ENCODE results near the gene BOLA2B. TPM values are rescaled to one million over a fixed set of nuclear protein-coding genes. Genes with fewer than 3 reads are reported as not detected.
"Not testable (repeated sequence)": the region's sequence is repeated elsewhere in the genome, so short reads cannot be mapped to it uniquely, and the experiment has no call there.

BOLA2B gene
- total RNA-seq, 1 donor from 2014 or later: 48.7 TPM

- intact Hi-C loops (cut with DNase I): no loop called here
- ATAC-seq (ENCODE audit: poor library complexity) (peak; percentile 44), DNase-seq (peak; percentile 82)
Measured at GRCh38 chr16:30185683-30186421, 7.6 kb downstream of the BOLA2B start.

GRCh38 chr16:30184891-30185682 lies 8.4 kb downstream of the BOLA2B start:
- DNase-seq (peak; percentile 43), ATAC-seq (ENCODE audit: poor library complexity) (peak; percentile 1)
- intact Hi-C loops (cut with DNase I): no loop called here

- intact Hi-C loops (cut with DNase I): no loop called here
- ATAC-seq (ENCODE audit: poor library complexity) (no peak), DNase-seq (peak; percentile 64)
Measured at GRCh38 chr16:30184096-30184890, 9.2 kb downstream of the BOLA2B start.

DNA sequence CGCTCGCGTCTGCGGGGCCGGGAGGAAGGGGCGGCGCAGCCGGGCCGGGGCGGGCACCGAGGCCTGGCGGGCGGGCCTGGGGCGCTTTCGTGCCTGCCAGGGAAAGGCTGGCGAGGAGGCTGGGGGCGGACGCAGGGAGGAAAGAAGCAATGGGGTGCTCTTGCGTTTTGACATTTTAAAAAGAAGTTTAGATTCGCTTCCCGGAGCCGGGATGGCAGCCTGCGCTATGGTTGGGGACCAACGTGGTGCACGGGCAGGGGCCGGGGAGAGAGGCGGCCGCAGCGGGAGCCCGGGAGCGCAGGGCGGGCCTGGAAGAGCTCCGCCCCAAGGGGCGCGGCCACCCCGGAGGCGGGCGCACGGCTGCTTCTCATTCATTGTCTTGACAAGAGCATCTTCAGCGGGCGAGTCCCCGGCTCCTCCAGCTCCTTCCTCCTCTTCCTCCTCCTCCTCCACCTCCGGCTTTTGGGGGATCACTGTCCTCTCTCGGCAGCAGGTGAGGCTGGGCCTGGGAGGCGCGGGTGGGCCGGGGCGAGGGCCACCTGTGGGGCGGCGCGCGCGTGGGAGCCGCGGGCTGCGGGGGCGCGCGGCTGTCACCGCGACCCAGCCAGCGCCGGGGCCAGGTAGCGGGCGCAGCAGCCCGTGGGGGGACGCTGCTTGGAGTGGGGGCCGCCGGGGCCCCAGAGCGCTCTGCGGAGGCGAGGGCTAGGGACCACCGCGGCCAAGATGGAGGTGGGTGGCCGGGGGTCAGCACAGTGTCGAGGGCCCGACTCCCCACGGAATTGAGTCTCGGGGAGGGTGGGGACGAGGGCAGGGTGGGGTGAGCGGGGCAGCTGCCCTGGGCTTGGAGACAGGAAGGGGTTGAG lies 10.0 kb downstream of the BOLA2B start, which contains the start of gene CORO1A:
CORO1A (plus strand) TSS at position 370 of the 863 bp plus-strand sequence. CDS start 1,608 bp downstream, outside the sequence.
- intact Hi-C loops (cut with DNase I): no loop called here
- DNase-seq: peak; percentile 94
- ATAC-seq (ENCODE audit: poor library complexity): peak; percentile 90

DNA sequence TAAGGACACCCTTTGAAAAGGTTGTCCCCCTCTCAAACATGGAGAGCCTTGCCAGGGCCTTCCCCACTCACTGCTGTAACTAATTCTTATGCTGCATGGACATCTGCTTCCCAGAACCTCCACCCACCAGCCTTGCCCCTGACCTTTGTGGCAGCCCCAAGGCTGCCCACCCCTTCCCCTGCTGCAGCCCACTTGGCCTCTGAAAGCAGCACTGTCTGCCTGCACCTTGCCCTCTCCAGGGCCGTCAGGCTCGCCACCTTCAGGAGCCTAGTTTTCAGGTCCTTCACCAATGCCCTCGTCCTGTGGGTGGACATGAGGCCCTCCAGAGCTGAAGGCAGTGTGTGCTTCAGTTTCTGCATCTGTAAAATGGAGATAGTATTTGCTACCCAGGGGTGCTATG lies 12.7 kb downstream of the BOLA2B start:
- no peak for DNase-seq
- intact Hi-C loops (cut with DNase I): no loop called here
- no peak for ATAC-seq (ENCODE audit: poor library complexity)

DNA sequence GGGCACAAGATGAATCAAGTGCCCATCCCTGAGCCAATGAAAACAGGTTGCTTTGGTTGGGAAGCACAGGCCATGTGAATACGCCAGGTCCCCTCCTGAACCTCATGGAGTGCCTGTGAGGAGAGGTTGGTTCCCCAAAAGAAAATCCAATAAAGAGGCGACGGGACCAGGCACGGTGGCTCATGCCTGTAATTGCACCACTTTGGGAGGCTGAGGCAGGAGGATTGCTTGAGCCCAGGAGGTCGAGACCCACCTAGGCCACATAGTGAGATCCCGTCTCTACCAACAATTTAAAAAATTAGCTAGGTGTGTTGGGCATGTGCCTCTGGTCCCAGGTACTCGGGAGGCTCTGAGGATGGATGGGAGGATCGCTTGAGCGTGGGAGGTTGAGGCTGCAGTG lies 13.5 kb downstream of the BOLA2B start:
- intact Hi-C loops (cut with DNase I): no loop called here
- no peak for ATAC-seq (ENCODE audit: poor library complexity)
- DNase-seq: no peak

- intact Hi-C loops (cut with DNase I): no loop called here
- DNase-seq: no peak
- ATAC-seq (ENCODE audit: poor library complexity): no peak
Measured at GRCh38 chr16:30179195-30179594, 14.3 kb downstream of the BOLA2B start.

GRCh38 chr16:30176876-30177275 lies 16.6 kb downstream of the BOLA2B start:
- ATAC-seq (ENCODE audit: poor library complexity); intact Hi-C loops (cut with DNase I): not testable (repeated sequence)
- peak; percentile 57 for DNase-seq

DNA sequence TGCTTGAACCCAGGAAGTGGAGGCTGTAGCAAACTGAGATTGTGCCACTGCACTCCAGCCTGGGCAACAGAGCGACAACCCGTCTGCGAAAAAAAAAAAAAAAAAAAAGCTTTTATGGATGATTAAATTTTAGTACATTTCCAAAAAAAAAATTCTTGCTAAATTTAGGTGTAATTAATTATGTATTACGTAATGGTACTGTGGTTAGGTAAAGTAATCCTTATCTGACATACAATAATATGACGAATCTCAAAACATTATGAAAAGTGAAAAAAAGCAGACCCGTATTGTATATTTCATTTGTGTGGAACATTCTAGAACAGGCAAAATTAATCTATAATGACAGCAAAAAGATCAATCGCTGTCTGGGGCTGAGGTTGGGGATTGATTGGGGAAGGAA lies 20.4 kb downstream of the BOLA2B start:
- intact Hi-C loops (cut with DNase I): no loop called here
- ATAC-seq (ENCODE audit: poor library complexity) (no peak), DNase-seq (no peak)

GRCh38 chr16:30170145-30170544 lies 23.3 kb downstream of the BOLA2B start:
- intact Hi-C loops (cut with DNase I): not testable (repeated sequence)

DNA sequence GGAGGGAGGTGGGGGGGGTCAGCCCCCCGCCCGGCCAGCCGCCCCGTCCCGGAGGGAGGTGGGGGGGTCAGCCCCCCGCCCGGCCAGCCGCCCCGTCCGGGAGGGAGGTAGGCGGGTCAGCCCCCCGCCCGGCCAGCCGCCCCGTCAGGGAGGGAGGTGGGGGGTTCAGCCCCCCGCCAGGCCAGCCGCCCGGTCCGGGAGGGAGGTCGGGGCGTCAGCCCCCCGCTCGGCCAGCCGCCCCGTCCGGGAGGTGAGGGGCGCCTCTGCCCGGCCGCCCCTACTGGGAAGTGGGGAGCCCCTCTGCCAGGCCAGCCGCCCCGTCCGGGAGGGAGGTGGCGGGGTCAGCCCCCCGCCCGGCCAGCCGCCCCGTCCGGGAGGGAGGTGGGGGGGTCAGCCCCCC lies 24.1 kb downstream of the BOLA2B start:
- intact Hi-C loops (cut with DNase I); DNase-seq; ATAC-seq (ENCODE audit: poor library complexity): not testable (repeated sequence)

More at GRCh38 chr16:30170145-30170544, 23.3 kb downstream of the BOLA2B start:
- not testable (repeated sequence) for ATAC-seq (ENCODE audit: poor library complexity); DNase-seq

GRCh38 chr16:30168746-30169145 lies 24.7 kb downstream of the BOLA2B start:
- intact Hi-C loops (cut with DNase I); ATAC-seq (ENCODE audit: poor library complexity); DNase-seq: not testable (repeated sequence)

- DNase-seq (no peak), ATAC-seq (ENCODE audit: poor library complexity) (peak; percentile 41)
- intact Hi-C loops (cut with DNase I): no loop called here
Measured at GRCh38 chr16:30166202-30166902, 27.1 kb downstream of the BOLA2B start.

DNA sequence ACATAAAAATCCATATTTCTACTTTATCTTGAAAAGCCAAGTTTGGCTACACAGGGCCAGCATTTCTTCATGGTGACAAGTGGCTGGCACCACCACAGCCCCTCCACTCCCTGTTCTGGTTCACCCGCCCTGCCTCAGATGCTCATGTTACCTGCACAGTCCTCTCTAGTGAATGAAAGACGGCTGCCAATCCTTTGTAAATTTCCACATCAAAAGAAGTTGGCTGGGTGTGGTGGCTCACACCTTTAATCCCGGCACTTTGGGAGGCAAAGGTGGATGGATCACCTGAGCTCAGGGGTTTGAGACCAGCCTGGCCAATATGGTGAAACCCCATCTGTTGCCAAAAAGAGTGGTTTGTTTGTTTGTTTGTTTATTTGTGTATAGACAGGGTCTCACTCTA lies 29.9 kb downstream of the BOLA2B start:
- intact Hi-C loops (cut with DNase I): no loop called here
- DNase-seq: no peak
- no peak for ATAC-seq (ENCODE audit: poor library complexity)

- intact Hi-C loops (cut with DNase I): no loop called here
- ATAC-seq (ENCODE audit: poor library complexity) (no peak), DNase-seq (no peak)
Measured at GRCh38 chr16:30157214-30157613, 36.3 kb downstream of the BOLA2B start.

GRCh38 chr16:30155188-30155587 lies 38.3 kb downstream of the BOLA2B start:
- ATAC-seq (ENCODE audit: poor library complexity) (no peak), DNase-seq (no peak)
- intact Hi-C loops (cut with DNase I): no loop called here

- ATAC-seq (ENCODE audit: poor library complexity) (no peak), DNase-seq (no peak)
- intact Hi-C loops (cut with DNase I): no loop called here
Measured at GRCh38 chr16:30152517-30152916, 40.9 kb downstream of the BOLA2B start.

DNA sequence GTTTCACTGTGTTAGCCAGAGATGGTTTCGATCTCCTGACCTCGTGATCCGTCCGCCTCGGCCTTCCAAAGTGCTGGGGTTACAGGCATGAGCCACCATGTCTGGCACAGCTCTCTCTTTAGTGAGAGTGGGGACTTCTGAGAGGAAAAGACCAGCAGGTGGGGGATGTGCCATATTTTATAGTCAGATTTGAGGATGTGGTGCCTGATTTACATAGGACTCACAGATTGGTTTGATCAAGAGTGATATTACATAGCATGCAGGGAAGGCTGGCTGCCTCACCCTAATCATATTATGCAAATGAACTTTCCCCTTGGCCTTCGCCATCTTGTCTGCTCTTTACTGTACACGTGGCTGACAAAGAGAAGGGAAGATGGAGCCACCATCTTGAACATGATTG lies 42.4 kb downstream of the BOLA2B start:
- DNase-seq: no peak
- no peak for ATAC-seq (ENCODE audit: poor library complexity)
- intact Hi-C loops (cut with DNase I): no loop called here
